Activated effector memory CD4-positive, alpha-beta T cell treated with anti-CD3 and anti-CD28 coated beads, Interleukin-2, amount 50 U/mL, for 16 hours (primary cell): Measurements from ENCODE around the gene GPHB5.
"Not testable (repeated sequence)": the region's sequence is repeated elsewhere in the genome, so short reads cannot be mapped to it uniquely, and the experiment has no call there.

Experiments
- DNase-seq: peaks from one replicate; pipeline ENCODE4 v3.0.0-alpha.2; 2020

GPHB5 gene

GRCh38 chr14:63318835-63319234 is at the start of gene GPHB5:
Gene GPHB5 (minus strand): TSS chr14:63318935. CDS start chr14:63317849, 1,086 bp downstream.
- no peak for DNase-seq

GRCh38 chr14:63367742-63368364 is 49.1 kb upstream of the GPHB5 start:
- DNase-seq: no peak

GRCh38 chr14:63362389-63362819 is 43.7 kb upstream of the GPHB5 start:
- DNase-seq: no peak

GRCh38 chr14:63361790-63362189 is 43.1 kb upstream of the GPHB5 start:
- DNase-seq: no peak

- no peak for DNase-seq
Observed at GRCh38 chr14:63357841-63358240, 39.1 kb upstream of the GPHB5 start.

- no peak for DNase-seq
Observed at GRCh38 chr14:63345826-63346225, 27.1 kb upstream of the GPHB5 start.

GRCh38 chr14:63344336-63344735 is 25.6 kb upstream of the GPHB5 start:
- DNase-seq: no peak

- DNase-seq: no peak
Observed at GRCh38 chr14:63343878-63344277, 25.1 kb upstream of the GPHB5 start.

GRCh38 chr14:63342371-63342770 is 23.6 kb upstream of the GPHB5 start:
- no peak for DNase-seq

GRCh38 chr14:63328787-63329737 is 10.3 kb upstream of the GPHB5 start:
- no peak for DNase-seq

GRCh38 chr14:63326840-63327239 is 8.1 kb upstream of the GPHB5 start:
- no peak for DNase-seq

- DNase-seq: no peak
Observed at GRCh38 chr14:63322897-63323573, 4.3 kb upstream of the GPHB5 start.

- DNase-seq: no peak
Observed at GRCh38 chr14:63322472-63322871, 3.7 kb upstream of the GPHB5 start.

GRCh38 chr14:63308723-63309317 is 9.9 kb downstream of the GPHB5 start:
- no peak for DNase-seq

- DNase-seq: not testable (repeated sequence)
Observed at GRCh38 chr14:63304429-63304828, 14.3 kb downstream of the GPHB5 start.

- no peak for DNase-seq
Observed at GRCh38 chr14:63301891-63302534, 16.7 kb downstream of the GPHB5 start.

- no peak for DNase-seq
Observed at GRCh38 chr14:63300854-63301253, 17.9 kb downstream of the GPHB5 start.

GRCh38 chr14:63299351-63300110 is 19.2 kb downstream of the GPHB5 start:
- DNase-seq: no peak

- DNase-seq: no peak
Observed at GRCh38 chr14:63297372-63298063, 21.2 kb downstream of the GPHB5 start.

- no peak for DNase-seq
Observed at GRCh38 chr14:63296060-63296563, 22.6 kb downstream of the GPHB5 start.

- DNase-seq: no peak
Observed at GRCh38 chr14:63295231-63295685, 23.5 kb downstream of the GPHB5 start.
